GM21619 (cell line): ENCODE data around the gene FBXW5.

ENCODE experiments used
- ATAC-seq: cut with Tn5 transposase; IDR thresholded peaks from one replicate; pipeline ENCODE4 v1.9.1; 2021; ENCODE audit not compliant: unreplicated experiment

Gene FBXW5

GRCh38 chr9:136962163-136962562 is 17.6 kb upstream of the FBXW5 start:
- ATAC-seq = no peak

- ATAC-seq = no peak
Measured at GRCh38 chr9:136961279-136962065, 16.9 kb upstream of the FBXW5 start.

- no peak for ATAC-seq
Measured at GRCh38 chr9:136960938-136961275, 16.4 kb upstream of the FBXW5 start.

- ATAC-seq = no peak
Measured at GRCh38 chr9:136960212-136960937, 15.8 kb upstream of the FBXW5 start.

- ATAC-seq = no peak
Measured at GRCh38 chr9:136958898-136959850, 14.6 kb upstream of the FBXW5 start.

- ATAC-seq = no peak
Measured at GRCh38 chr9:136958473-136958872, 13.9 kb upstream of the FBXW5 start.

GRCh38 chr9:136957901-136958300 is 13.4 kb upstream of the FBXW5 start:
- ATAC-seq = no peak

- no peak for ATAC-seq
Measured at GRCh38 chr9:136957461-136957860, 12.9 kb upstream of the FBXW5 start.

- ATAC-seq = no peak
Measured at GRCh38 chr9:136956604-136957003, 12.1 kb upstream of the FBXW5 start.

GRCh38 chr9:136955943-136956335 is 11.4 kb upstream of the FBXW5 start:
- ATAC-seq = no peak

- no peak for ATAC-seq
Measured at GRCh38 chr9:136955202-136955942, 10.8 kb upstream of the FBXW5 start.

- ATAC-seq = no peak
Measured at GRCh38 chr9:136954270-136955083, 9.9 kb upstream of the FBXW5 start.

GRCh38 chr9:136953771-136954269 is 9.3 kb upstream of the FBXW5 start:
- no peak for ATAC-seq

GRCh38 chr9:136952876-136953770 is 8.6 kb upstream of the FBXW5 start:
- ATAC-seq = no peak

- ATAC-seq = no peak
Measured at GRCh38 chr9:136952321-136952850, 7.8 kb upstream of the FBXW5 start.

GRCh38 chr9:136951541-136952320 is 7.2 kb upstream of the FBXW5 start, which contains the start of gene LCN12:
Gene LCN12 (plus strand): TSS chr9:136952273. CDS start chr9:136952328, 55 bp downstream.
- no peak for ATAC-seq

GRCh38 chr9:136950656-136951276 is 6.2 kb upstream of the FBXW5 start:
- no peak for ATAC-seq
